K562 (cell line): ENCODE data around the gene EVC. TPM values are rescaled to one million over a fixed set of nuclear protein-coding genes. Genes with fewer than 3 reads are reported as not detected.

Experiments used
- ATF7 ChIP-seq: fragments of 450-650 bp; IDR thresholded peaks from 2 replicates; pipeline ENCODE4 v1.7.1; 2014; ENCODE audit warnings: mild to moderate bottlenecking, moderate library complexity
- CBFA2T2 ChIP-seq: fragments of 450-650 bp; conservative IDR thresholded peaks from 2 replicates; pipeline ENCODE4 v1.6.1; 2017; ENCODE audit warnings: mild to moderate bottlenecking
- NFATC3 ChIP-seq: fragments of 450-650 bp; IDR thresholded peaks from 2 replicates; pipeline ENCODE4 v1.6.1; 2017; ENCODE audit warnings: mild to moderate bottlenecking
- polyA plus RNA-seq, 8 experiments: library from polyadenylated mRNA; depleted of rRNA in 4 of 8; stranded (reverse) in 5 of 8; unstranded in 3 of 8; fragments of >200 nt; fragmentation: Nextera tagmentation in 2 of 8; fragmentation: Illumina TruSeq in 1 of 8; extraction: Ambion mirVana in 2 of 8; extraction: Trizol in 1 of 8; gene quantifications; 2 replicates each; pipeline versions ENCODE4 v1.2.1 to v1.2.3, GENCODE V29; 2011 to 2014; ENCODE audit warnings: inconsistent platforms in 1 of 8, missing spikeins in 1 of 8
- total RNA-seq, 7 experiments: library from RNA; depleted of rRNA in 6 of 7; stranded (reverse); fragments of >200 nt in 6 of 7; fragmentation: Illumina TruSeq in 2 of 7; extraction: Trizol in 2 of 7; gene quantifications; 2 replicates each; pipeline versions ENCODE4 v1.2.1 to v1.2.3, GENCODE V29; 2011 to 2021; ENCODE audit warnings: low replicate concordance in 1 of 7
- TF ChIP-seq, protein P1 (sequence below): sonication (generic); formaldehyde crosslinking; IDR thresholded peaks from 2 replicates; pipeline ENCODE4 v1.8.0; 2023; ENCODE audit warnings: missing genetic modification reagents, mild to moderate bottlenecking, borderline replicate concordance
- TF ChIP-seq, protein P2 (sequence below), 2 experiments: fragments of 150-350 bp in 1 of 2; IDR thresholded peaks; 2 replicates each; pipeline ENCODE4 v1.6.1; 2012 to 2016; ENCODE audit warnings: low read depth in 2 of 2, low read length in 2 of 2, mild to moderate bottlenecking in 1 of 2, moderate library complexity in 1 of 2
- TF ChIP-seq, protein P3 (sequence below): fragments of 450-650 bp; IDR thresholded peaks from 2 replicates; pipeline ENCODE4 v1.6.1; 2016; ENCODE audit warnings: mild to moderate bottlenecking
- TF ChIP-seq, protein P4 (sequence below): fragments of 450-650 bp; IDR thresholded peaks from 2 replicates; pipeline ENCODE4 v1.7.0; 2016; ENCODE audit warnings: borderline replicate concordance
- TF ChIP-seq, protein P5 (sequence below), 2 experiments: fragments of 450-650 bp; conservative IDR thresholded peaks; 2 replicates each; pipeline ENCODE4 v1.6.1; 2017; ENCODE audit warnings: mild to moderate bottlenecking in 2 of 2, moderate library complexity in 2 of 2

The EVC gene
- total and polyA plus RNA-seq, 9 of the 15 experiments (the other 6 are each of a cell fraction or from before 2014, with no cell fraction given): 0.03 to 3.2 (median 1.1) TPM

DNA sequence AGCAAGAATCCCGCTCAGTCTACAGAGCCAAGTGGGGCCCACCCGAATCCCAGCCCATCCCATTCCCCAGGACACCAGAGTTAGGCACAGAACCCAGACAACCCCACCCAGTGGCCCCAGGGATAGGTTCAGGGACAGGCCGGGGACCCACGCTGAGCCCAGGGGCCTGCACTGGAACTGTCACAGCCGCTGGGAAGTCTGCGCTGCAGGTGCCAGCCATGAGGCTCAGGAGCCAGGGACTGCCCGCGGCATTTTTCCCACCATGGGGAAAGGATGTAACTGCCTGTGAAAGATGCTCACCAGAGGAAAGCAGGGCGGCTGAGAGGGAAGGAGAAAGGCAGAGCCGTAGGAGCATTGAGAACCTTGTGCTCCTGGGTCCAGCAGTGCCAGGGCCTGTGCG is 14.7 kb upstream of the EVC start (continued):
- TF ChIP-seq, protein P1, sequence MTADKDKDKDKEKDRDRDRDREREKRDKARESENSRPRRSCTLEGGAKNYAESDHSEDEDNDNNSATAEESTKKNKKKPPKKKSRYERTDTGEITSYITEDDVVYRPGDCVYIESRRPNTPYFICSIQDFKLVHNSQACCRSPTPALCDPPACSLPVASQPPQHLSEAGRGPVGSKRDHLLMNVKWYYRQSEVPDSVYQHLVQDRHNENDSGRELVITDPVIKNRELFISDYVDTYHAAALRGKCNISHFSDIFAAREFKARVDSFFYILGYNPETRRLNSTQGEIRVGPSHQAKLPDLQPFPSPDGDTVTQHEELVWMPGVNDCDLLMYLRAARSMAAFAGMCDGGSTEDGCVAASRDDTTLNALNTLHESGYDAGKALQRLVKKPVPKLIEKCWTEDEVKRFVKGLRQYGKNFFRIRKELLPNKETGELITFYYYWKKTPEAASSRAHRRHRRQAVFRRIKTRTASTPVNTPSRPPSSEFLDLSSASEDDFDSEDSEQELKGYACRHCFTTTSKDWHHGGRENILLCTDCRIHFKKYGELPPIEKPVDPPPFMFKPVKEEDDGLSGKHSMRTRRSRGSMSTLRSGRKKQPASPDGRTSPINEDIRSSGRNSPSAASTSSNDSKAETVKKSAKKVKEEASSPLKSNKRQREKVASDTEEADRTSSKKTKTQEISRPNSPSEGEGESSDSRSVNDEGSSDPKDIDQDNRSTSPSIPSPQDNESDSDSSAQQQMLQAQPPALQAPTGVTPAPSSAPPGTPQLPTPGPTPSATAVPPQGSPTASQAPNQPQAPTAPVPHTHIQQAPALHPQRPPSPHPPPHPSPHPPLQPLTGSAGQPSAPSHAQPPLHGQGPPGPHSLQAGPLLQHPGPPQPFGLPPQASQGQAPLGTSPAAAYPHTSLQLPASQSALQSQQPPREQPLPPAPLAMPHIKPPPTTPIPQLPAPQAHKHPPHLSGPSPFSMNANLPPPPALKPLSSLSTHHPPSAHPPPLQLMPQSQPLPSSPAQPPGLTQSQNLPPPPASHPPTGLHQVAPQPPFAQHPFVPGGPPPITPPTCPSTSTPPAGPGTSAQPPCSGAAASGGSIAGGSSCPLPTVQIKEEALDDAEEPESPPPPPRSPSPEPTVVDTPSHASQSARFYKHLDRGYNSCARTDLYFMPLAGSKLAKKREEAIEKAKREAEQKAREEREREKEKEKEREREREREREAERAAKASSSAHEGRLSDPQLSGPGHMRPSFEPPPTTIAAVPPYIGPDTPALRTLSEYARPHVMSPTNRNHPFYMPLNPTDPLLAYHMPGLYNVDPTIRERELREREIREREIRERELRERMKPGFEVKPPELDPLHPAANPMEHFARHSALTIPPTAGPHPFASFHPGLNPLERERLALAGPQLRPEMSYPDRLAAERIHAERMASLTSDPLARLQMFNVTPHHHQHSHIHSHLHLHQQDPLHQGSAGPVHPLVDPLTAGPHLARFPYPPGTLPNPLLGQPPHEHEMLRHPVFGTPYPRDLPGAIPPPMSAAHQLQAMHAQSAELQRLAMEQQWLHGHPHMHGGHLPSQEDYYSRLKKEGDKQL (CRISPR knock-in tag): no peak
- TF ChIP-seq, protein P2, sequence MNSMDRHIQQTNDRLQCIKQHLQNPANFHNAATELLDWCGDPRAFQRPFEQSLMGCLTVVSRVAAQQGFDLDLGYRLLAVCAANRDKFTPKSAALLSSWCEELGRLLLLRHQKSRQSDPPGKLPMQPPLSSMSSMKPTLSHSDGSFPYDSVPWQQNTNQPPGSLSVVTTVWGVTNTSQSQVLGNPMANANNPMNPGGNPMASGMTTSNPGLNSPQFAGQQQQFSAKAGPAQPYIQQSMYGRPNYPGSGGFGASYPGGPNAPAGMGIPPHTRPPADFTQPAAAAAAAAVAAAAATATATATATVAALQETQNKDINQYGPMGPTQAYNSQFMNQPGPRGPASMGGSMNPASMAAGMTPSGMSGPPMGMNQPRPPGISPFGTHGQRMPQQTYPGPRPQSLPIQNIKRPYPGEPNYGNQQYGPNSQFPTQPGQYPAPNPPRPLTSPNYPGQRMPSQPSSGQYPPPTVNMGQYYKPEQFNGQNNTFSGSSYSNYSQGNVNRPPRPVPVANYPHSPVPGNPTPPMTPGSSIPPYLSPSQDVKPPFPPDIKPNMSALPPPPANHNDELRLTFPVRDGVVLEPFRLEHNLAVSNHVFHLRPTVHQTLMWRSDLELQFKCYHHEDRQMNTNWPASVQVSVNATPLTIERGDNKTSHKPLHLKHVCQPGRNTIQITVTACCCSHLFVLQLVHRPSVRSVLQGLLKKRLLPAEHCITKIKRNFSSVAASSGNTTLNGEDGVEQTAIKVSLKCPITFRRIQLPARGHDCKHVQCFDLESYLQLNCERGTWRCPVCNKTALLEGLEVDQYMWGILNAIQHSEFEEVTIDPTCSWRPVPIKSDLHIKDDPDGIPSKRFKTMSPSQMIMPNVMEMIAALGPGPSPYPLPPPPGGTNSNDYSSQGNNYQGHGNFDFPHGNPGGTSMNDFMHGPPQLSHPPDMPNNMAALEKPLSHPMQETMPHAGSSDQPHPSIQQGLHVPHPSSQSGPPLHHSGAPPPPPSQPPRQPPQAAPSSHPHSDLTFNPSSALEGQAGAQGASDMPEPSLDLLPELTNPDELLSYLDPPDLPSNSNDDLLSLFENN (IDR thresholded peaks at IDR 0.05; ENCODE audit: low read depth in 2 of 2, low read length in 2 of 2): no peak
- TF ChIP-seq, protein P3, sequence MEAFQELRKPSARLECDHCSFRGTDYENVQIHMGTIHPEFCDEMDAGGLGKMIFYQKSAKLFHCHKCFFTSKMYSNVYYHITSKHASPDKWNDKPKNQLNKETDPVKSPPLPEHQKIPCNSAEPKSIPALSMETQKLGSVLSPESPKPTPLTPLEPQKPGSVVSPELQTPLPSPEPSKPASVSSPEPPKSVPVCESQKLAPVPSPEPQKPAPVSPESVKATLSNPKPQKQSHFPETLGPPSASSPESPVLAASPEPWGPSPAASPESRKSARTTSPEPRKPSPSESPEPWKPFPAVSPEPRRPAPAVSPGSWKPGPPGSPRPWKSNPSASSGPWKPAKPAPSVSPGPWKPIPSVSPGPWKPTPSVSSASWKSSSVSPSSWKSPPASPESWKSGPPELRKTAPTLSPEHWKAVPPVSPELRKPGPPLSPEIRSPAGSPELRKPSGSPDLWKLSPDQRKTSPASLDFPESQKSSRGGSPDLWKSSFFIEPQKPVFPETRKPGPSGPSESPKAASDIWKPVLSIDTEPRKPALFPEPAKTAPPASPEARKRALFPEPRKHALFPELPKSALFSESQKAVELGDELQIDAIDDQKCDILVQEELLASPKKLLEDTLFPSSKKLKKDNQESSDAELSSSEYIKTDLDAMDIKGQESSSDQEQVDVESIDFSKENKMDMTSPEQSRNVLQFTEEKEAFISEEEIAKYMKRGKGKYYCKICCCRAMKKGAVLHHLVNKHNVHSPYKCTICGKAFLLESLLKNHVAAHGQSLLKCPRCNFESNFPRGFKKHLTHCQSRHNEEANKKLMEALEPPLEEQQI: no peak
- no peak for TF ChIP-seq CBFA2T2
- no peak for TF ChIP-seq NFATC3
- TF ChIP-seq ATF7: no peak
- TF ChIP-seq, protein P4, sequence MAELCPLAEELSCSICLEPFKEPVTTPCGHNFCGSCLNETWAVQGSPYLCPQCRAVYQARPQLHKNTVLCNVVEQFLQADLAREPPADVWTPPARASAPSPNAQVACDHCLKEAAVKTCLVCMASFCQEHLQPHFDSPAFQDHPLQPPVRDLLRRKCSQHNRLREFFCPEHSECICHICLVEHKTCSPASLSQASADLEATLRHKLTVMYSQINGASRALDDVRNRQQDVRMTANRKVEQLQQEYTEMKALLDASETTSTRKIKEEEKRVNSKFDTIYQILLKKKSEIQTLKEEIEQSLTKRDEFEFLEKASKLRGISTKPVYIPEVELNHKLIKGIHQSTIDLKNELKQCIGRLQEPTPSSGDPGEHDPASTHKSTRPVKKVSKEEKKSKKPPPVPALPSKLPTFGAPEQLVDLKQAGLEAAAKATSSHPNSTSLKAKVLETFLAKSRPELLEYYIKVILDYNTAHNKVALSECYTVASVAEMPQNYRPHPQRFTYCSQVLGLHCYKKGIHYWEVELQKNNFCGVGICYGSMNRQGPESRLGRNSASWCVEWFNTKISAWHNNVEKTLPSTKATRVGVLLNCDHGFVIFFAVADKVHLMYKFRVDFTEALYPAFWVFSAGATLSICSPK: no peak
- TF ChIP-seq, protein P5, sequence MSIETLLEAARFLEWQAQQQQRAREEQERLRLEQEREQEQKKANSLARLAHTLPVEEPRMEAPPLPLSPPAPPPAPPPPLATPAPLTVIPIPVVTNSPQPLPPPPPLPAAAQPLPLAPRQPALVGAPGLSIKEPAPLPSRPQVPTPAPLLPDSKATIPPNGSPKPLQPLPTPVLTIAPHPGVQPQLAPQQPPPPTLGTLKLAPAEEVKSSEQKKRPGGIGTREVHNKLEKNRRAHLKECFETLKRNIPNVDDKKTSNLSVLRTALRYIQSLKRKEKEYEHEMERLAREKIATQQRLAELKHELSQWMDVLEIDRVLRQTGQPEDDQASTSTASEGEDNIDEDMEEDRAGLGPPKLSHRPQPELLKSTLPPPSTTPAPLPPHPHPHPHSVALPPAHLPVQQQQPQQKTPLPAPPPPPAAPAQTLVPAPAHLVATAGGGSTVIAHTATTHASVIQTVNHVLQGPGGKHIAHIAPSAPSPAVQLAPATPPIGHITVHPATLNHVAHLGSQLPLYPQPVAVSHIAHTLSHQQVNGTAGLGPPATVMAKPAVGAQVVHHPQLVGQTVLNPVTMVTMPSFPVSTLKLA (conservative IDR thresholded peaks at IDR 0.05): no peak
